HFFc6 (cell line): ENCODE measurements around the gene SETBP1. TPM values are rescaled to one million over a fixed set of nuclear protein-coding genes. Genes with fewer than 3 reads are reported as not detected.
A peak's percentile ranks its signal among the peaks of the same experiment; 100 is the strongest.

Experiments used
- DNase-seq: peaks from one replicate; pipeline ENCODE4 v3.0.0-alpha.2; 2018
- H3K27ac Mint-ChIP-seq: 2 replicates; pipeline ENCODE4 v1.8.0; 2020; ENCODE audit warnings: mild to moderate bottlenecking, mixed read lengths
- H3K27me3 Mint-ChIP-seq: 2 replicates; pipeline ENCODE4 v1.8.0; 2021; ENCODE audit warnings: mild to moderate bottlenecking, moderate library complexity, mixed read lengths; ENCODE audit not compliant: insufficient read depth
- H3K36me3 Mint-ChIP-seq: 2 replicates; pipeline ENCODE4 v1.8.0; 2021; ENCODE audit warnings: low read depth, mixed read lengths
- H3K4me1 Mint-ChIP-seq: 2 replicates; pipeline ENCODE4 v1.8.0; 2020; ENCODE audit warnings: low read depth, mixed read lengths
- H3K4me3 Mint-ChIP-seq: 2 replicates; pipeline ENCODE4 v1.8.0; 2020; ENCODE audit warnings: mild to moderate bottlenecking, moderate library complexity, mixed read lengths
- H3K9me3 Mint-ChIP-seq: 2 replicates; pipeline ENCODE4 v1.8.0; 2020; ENCODE audit warnings: mild to moderate bottlenecking, mixed read lengths
- CTCF ChIP-seq: fragments of 200-600 bp; sonication (generic); IDR thresholded peaks from 2 replicates; pipeline ENCODE4 v1.5.0; 2021; ENCODE audit warnings: antibody characterized with exemption, mild to moderate bottlenecking
- total RNA-seq, 6 experiments: library from RNA; stranded (reverse); fragmentation: NEBNext Ultra II Directional; extraction: Animal tissue kit (Norgen Biotek cat#: 25700); gene quantifications; 2 replicates in 1 of 6; 3 replicates in 5 of 6; pipeline ENCODE4 v1.2.3, GENCODE V29; 2021

The SETBP1 gene
- total RNA-seq, 6 experiments from 2014 or later = 0.03 to 0.40 (median 0.09) TPM

- H3K4me1 Mint-ChIP-seq = peaks cover 15% of the 10 kb centered on the region; the same call in 1 of the 2 replicates
- peak overlapping the region; percentile 60; the same call in 1 of the 2 replicates for H3K27ac Mint-ChIP-seq
- H3K4me3 Mint-ChIP-seq = no peak overlapping the region
- peaks cover 11% of the 10 kb centered on the region for H3K9me3 Mint-ChIP-seq
- no peak for TF ChIP-seq CTCF
- DNase-seq = peak; percentile 13
- H3K36me3 Mint-ChIP-seq = peaks cover 6% of the 10 kb centered on the region
- H3K27me3 Mint-ChIP-seq = peaks cover 1% of the 10 kb centered on the region; the same call in 1 of the 2 replicates
Observed at GRCh38 chr18:44988821-44989587, 308.3 kb downstream of the SETBP1 start.

GRCh38 chr18:44996261-44996660 lies 315.6 kb downstream of the SETBP1 start:
- H3K9me3 Mint-ChIP-seq = peaks cover 4% of the 10 kb centered on the region; the same call in 1 of the 2 replicates
- H3K36me3 Mint-ChIP-seq = no peaks in the 10 kb centered on the region; the same call in 1 of the 2 replicates
- no peak for TF ChIP-seq CTCF
- DNase-seq = no peak
- no peak overlapping the region for H3K27ac Mint-ChIP-seq
- H3K27me3 Mint-ChIP-seq = no peaks in the 10 kb centered on the region
- H3K4me3 Mint-ChIP-seq = no peak overlapping the region
- H3K4me1 Mint-ChIP-seq = no peaks in the 10 kb centered on the region

GRCh38 chr18:44997174-44997573 lies 316.5 kb downstream of the SETBP1 start:
- H3K4me3 Mint-ChIP-seq = no peak overlapping the region

GRCh38 chr18:44998360-44998759 lies 317.7 kb downstream of the SETBP1 start:
- Mint-ChIP-seq H3K4me3 (no peak overlapping the region), H3K4me1 (no peaks in the 10 kb centered on the region), H3K27me3 (peaks cover 4% of the 10 kb centered on the region; the same call in 1 of the 2 replicates), H3K36me3 (no peaks in the 10 kb centered on the region; the same call in 1 of the 2 replicates), H3K27ac (no peak overlapping the region), H3K9me3 (peaks cover 4% of the 10 kb centered on the region; the same call in 1 of the 2 replicates)
- no peak for TF ChIP-seq CTCF
- no peak for DNase-seq

More at GRCh38 chr18:44997174-44997573, 316.5 kb downstream of the SETBP1 start:
- Mint-ChIP-seq H3K27ac (no peak overlapping the region), H3K9me3 (peaks cover 4% of the 10 kb centered on the region; the same call in 1 of the 2 replicates), H3K36me3 (no peaks in the 10 kb centered on the region; the same call in 1 of the 2 replicates), H3K4me1 (no peaks in the 10 kb centered on the region), H3K27me3 (no peaks in the 10 kb centered on the region)
- DNase-seq = no peak
- no peak for TF ChIP-seq CTCF

GRCh38 chr18:45004546-45005080 lies 323.9 kb downstream of the SETBP1 start:
- Mint-ChIP-seq H3K9me3 (no peaks in the 10 kb centered on the region; the same call in 1 of the 2 replicates), H3K4me1 (peaks cover 29% of the 10 kb centered on the region; the same call in 1 of the 2 replicates), H3K36me3 (no peaks in the 10 kb centered on the region), H3K4me3 (no peak overlapping the region), H3K27ac (no peak overlapping the region), H3K27me3 (peaks cover 4% of the 10 kb centered on the region; the same call in 1 of the 2 replicates)
- no peak for DNase-seq
- no peak for TF ChIP-seq CTCF
